ENCODE measurements around the gene DHH. TPM values are rescaled to one million over a fixed set of nuclear protein-coding genes. Genes with fewer than 3 reads are reported as not detected.
"Not testable (repeated sequence)": the region's sequence is repeated elsewhere in the genome, so short reads cannot be mapped to it uniquely, and the experiment has no call there.

DHH gene
- total and polyA plus RNA-seq, 2 experiments from 2014 or later = not detected

DNA sequence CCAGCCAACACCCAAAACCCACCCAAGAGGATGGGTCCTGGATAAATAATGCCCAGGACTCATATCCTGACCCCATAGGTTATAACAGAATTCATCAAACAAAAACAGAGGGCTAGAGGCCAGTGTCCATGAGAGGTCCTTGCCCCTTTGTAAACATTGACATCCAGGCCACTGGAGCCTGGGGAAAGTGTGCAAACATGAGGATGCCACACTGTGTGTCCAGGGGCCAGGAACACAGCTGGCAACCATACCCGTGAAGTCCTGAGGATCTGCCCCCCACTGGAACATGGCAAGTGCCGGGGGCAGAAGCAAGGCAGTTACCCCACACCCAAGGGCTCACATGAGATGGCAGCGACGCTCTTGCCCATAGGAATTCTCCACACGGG is 29.8 kb downstream of the DHH start:
- 92% methylated on average over 5 of the region's 5 CpGs for WGBS (ENCODE audit: low lambda C conversion rate, missing lambda C conversion rate)
- H3K4me2 ChIP-seq = no peak overlapping the region

GRCh38 chr12:49061916-49062315 is 32.7 kb downstream of the DHH start:
- not testable (repeated sequence) for H3K9me2 ChIP-seq (replicated peaks; ENCODE audit: insufficient read depth)
- 96% methylated on average over 17 of the region's 17 CpGs for WGBS (ENCODE audit: low lambda C conversion rate, missing lambda C conversion rate)
- H3K4me2 ChIP-seq = peak overlapping the region; percentile 99

More for the DNA sequence above, 29.8 kb downstream of the DHH start:
- Histone ChIP-seq H3K9me2 (replicated peaks; ENCODE audit: insufficient read depth) (no peaks in the 10 kb centered on the region), H3K4me3 (no peak overlapping the region), H3K9me3 (ENCODE audit: low read depth) (no peaks in the 10 kb centered on the region), H4K20me1 (ENCODE audit: insufficient read depth, poor library complexity, severe bottlenecking) (no peaks in the 10 kb centered on the region), H3K27me3 (no peaks in the 10 kb centered on the region), H2AFZ (no peak overlapping the region), H3K79me2 (peaks cover 11% of the 10 kb centered on the region), H3K36me3 (replicated peaks; ENCODE audit: insufficient read depth, low read depth) (no peaks in the 10 kb centered on the region), H3K27ac (no peak overlapping the region), H3K4me1 (ENCODE audit: insufficient read depth) (peaks cover 5% of the 10 kb centered on the region)
- TF ChIP-seq CTCF (IDR thresholded peaks at IDR 0.05; ENCODE audit: poor library complexity) (no peak), EZH2 (IDR thresholded peaks at IDR 0.05; ENCODE audit: borderline replicate concordance) (no peak), EZH2phosphoT487 (IDR thresholded peaks at IDR 0.05; ENCODE audit: low read depth, severe bottlenecking, unreplicated experiment) (no peak)
- no peak for DNase-seq (ENCODE audit: low spot score)

GRCh38 chr12:49061157-49061650 is 33.4 kb downstream of the DHH start:
- Histone ChIP-seq H2AFZ (peak overlapping the region; percentile 98), H3K4me2 (peak overlapping the region; percentile 99), H3K4me3 (peak overlapping the region; percentile 100), H3K27me3 (no peaks in the 10 kb centered on the region), H4K20me1 (ENCODE audit: insufficient read depth, poor library complexity, severe bottlenecking) (peaks cover 35% of the 10 kb centered on the region), H3K27ac (peak overlapping the region; percentile 99), H3K79me2 (peaks cover 46% of the 10 kb centered on the region), H3K9me3 (ENCODE audit: low read depth) (no peaks in the 10 kb centered on the region), H3K9me2 (replicated peaks; ENCODE audit: insufficient read depth) (no peaks in the 10 kb centered on the region), H3K36me3 (replicated peaks; ENCODE audit: insufficient read depth, low read depth) (no peaks in the 10 kb centered on the region), H3K4me1 (ENCODE audit: insufficient read depth) (peaks cover 29% of the 10 kb centered on the region)
- WGBS (ENCODE audit: low lambda C conversion rate, missing lambda C conversion rate) = 16% methylated on average over 16 of the region's 16 CpGs
- peak; percentile 4 for DNase-seq (ENCODE audit: low spot score)
- TF ChIP-seq EZH2 (IDR thresholded peaks at IDR 0.05; ENCODE audit: borderline replicate concordance) = no peak
- TF ChIP-seq CTCF (IDR thresholded peaks at IDR 0.05; ENCODE audit: poor library complexity) = no peak
- TF ChIP-seq EZH2phosphoT487 (IDR thresholded peaks at IDR 0.05; ENCODE audit: low read depth, severe bottlenecking, unreplicated experiment) = no peak

More at GRCh38 chr12:49061916-49062315, 32.7 kb downstream of the DHH start:
- DNase-seq (ENCODE audit: low spot score); H3K27me3 ChIP-seq; H3K27ac ChIP-seq; H3K36me3 ChIP-seq (replicated peaks; ENCODE audit: insufficient read depth, low read depth); H3K9me3 ChIP-seq (ENCODE audit: low read depth); H3K4me3 ChIP-seq; H2AFZ ChIP-seq: not testable (repeated sequence)
- peaks cover 22% of the 10 kb centered on the region for H3K4me1 ChIP-seq (ENCODE audit: insufficient read depth)
- H4K20me1 ChIP-seq (ENCODE audit: insufficient read depth, poor library complexity, severe bottlenecking) = peaks cover 28% of the 10 kb centered on the region
- peaks cover 39% of the 10 kb centered on the region for H3K79me2 ChIP-seq

GRCh38 chr12:49060237-49061156 is 34.1 kb downstream of the DHH start, which contains the start of gene KMT2D:
Gene KMT2D, minus strand, starts transcription at chr12:49060794. Its CDS starts 5,470 bp downstream, at chr12:49055324.
- Histone ChIP-seq H3K27me3 (no peaks in the 10 kb centered on the region), H3K9me3 (ENCODE audit: low read depth) (no peaks in the 10 kb centered on the region), H3K79me2 (peaks cover 53% of the 10 kb centered on the region), H3K4me1 (ENCODE audit: insufficient read depth) (peaks cover 34% of the 10 kb centered on the region), H3K4me2 (peak within 1 kb of the TSS; percentile 99), H3K36me3 (replicated peaks; ENCODE audit: insufficient read depth, low read depth) (no peaks in the 10 kb centered on the region), H3K4me3 (peak within 1 kb of the TSS; percentile 100), H3K27ac (peak within 1 kb of the TSS; percentile 99), H4K20me1 (ENCODE audit: insufficient read depth, poor library complexity, severe bottlenecking) (peaks cover 42% of the 10 kb centered on the region), H3K9me2 (replicated peaks; ENCODE audit: insufficient read depth) (no peaks in the 10 kb centered on the region), H2AFZ (peak within 1 kb of the TSS; percentile 98)
- peak; percentile 95 for DNase-seq (ENCODE audit: low spot score)
- WGBS (ENCODE audit: low lambda C conversion rate, missing lambda C conversion rate) = under 1% methylated on average over 32 of the region's 74 CpGs
- TF ChIP-seq EZH2phosphoT487 (IDR thresholded peaks at IDR 0.05; ENCODE audit: low read depth, severe bottlenecking, unreplicated experiment) (no peak), CTCF (IDR thresholded peaks at IDR 0.05; ENCODE audit: poor library complexity) (peak; percentile 21), EZH2 (IDR thresholded peaks at IDR 0.05; ENCODE audit: borderline replicate concordance) (no peak)
